K562 (cell line): ENCODE results near the gene ITIH3. TPM values are rescaled to one million over a fixed set of nuclear protein-coding genes. Genes with fewer than 3 reads are reported as not detected.

ENCODE experiments used
- BCOR ChIP-seq: fragments of 450-650 bp; IDR thresholded peaks from 2 replicates; pipeline ENCODE4 v1.6.1; 2016
- CREB3L1 ChIP-seq: fragments of 450-650 bp; IDR thresholded peaks from 2 replicates; pipeline ENCODE4 v1.6.1; 2014; ENCODE audit warnings: low read depth, mild to moderate bottlenecking, moderate library complexity, borderline replicate concordance
- CREM ChIP-seq: IDR thresholded peaks from 2 replicates; pipeline ENCODE4 v1.6.1; 2014; ENCODE audit warnings: antibody characterized with exemption, low read depth
- E2F4 ChIP-seq: sonication (generic); formaldehyde crosslinking; IDR thresholded peaks from 2 replicates; pipeline ENCODE4 v1.8.0; 2022; ENCODE audit warnings: mild to moderate bottlenecking, low read depth, missing genetic modification reagents
- GTF2F1 ChIP-seq: IDR thresholded peaks from 2 replicates; pipeline ENCODE4 v1.6.1; 2011; ENCODE audit warnings: low read depth, low read length, improper control_type of control experiment
- GTF3C2 ChIP-seq: IDR thresholded peaks from 3 replicates; pipeline ENCODE4 v1.6.1; 2011; ENCODE audit warnings: borderline replicate concordance, mild to moderate bottlenecking, moderate library complexity; ENCODE audit not compliant: insufficient read length; ENCODE audit errors: extremely low read depth
- KAT2B ChIP-seq: IDR thresholded peaks from one replicate; pipeline ENCODE4 v1.6.1; 2012; ENCODE audit warnings: low read depth, mild to moderate bottlenecking, control low read depth, inconsistent platforms, low read length, moderate library complexity
- PHB ChIP-seq: fragments of 250-450 bp; sonication (Bioruptor Pico); IDR thresholded peaks from 2 replicates; pipeline ENCODE4 v1.5.0; 2021
- THRB ChIP-seq: fragments of 450-650 bp; formaldehyde crosslinking; conservative IDR thresholded peaks from 2 replicates; pipeline ENCODE4 v1.4.0; 2022; ENCODE audit warnings: mild to moderate bottlenecking, missing genetic modification characterization
- USF2 ChIP-seq: sonication (generic); formaldehyde crosslinking; IDR thresholded peaks from 2 replicates; pipeline ENCODE4 v1.5.0; 2020; ENCODE audit warnings: missing genetic modification reagents
- ZNF134 ChIP-seq: fragments of 250-450 bp; sonication (Bioruptor Pico); conservative IDR thresholded peaks from 2 replicates; pipeline ENCODE4 v1.4.0; 2020
- polyA plus RNA-seq, 8 experiments: library from polyadenylated mRNA; depleted of rRNA in 4 of 8; stranded (reverse) in 5 of 8; unstranded in 3 of 8; fragments of >200 nt; fragmentation: Nextera tagmentation in 2 of 8; fragmentation: Illumina TruSeq in 1 of 8; extraction: Ambion mirVana in 2 of 8; extraction: Trizol in 1 of 8; gene quantifications; 2 replicates each; pipeline versions ENCODE4 v1.2.1 to v1.2.3, GENCODE V29; 2011 to 2014; ENCODE audit warnings: inconsistent platforms in 1 of 8, missing spikeins in 1 of 8
- total RNA-seq, 7 experiments: library from RNA; depleted of rRNA in 6 of 7; stranded (reverse); fragments of >200 nt in 6 of 7; fragmentation: Illumina TruSeq in 2 of 7; extraction: Trizol in 2 of 7; gene quantifications; 2 replicates each; pipeline versions ENCODE4 v1.2.1 to v1.2.3, GENCODE V29; 2011 to 2021; ENCODE audit warnings: low replicate concordance in 1 of 7

The ITIH3 gene
- total and polyA plus RNA-seq, 9 of the 15 experiments (the other 6 are each of a cell fraction or from before 2014, with no cell fraction given): 0.07 to 0.35 TPM; not detected in 7

- TF ChIP-seq GTF3C2: no peak
- TF ChIP-seq CREB3L1: no peak
- no peak for TF ChIP-seq BCOR
- TF ChIP-seq E2F4: no peak
- no peak for TF ChIP-seq THRB
- no peak for TF ChIP-seq PHB
- TF ChIP-seq KAT2B: no peak
- no peak for TF ChIP-seq ZNF134
- no peak for TF ChIP-seq GTF2F1
- no peak for TF ChIP-seq USF2 (CRISPR knock-in tag)
- no peak for TF ChIP-seq CREM
Observed at GRCh38 chr3:52835766-52836470, 41.3 kb downstream of the ITIH3 start (continued).
